SJSA1 (cell line): ENCODE results near the gene LRRC8C. TPM values are rescaled to one million over a fixed set of nuclear protein-coding genes. Genes with fewer than 3 reads are reported as not detected.

Experiments
- DNase-seq, 2 experiments: peaks; one replicate each; pipeline ENCODE4 v3.0.0-alpha.2; 2015 to 2020; ENCODE audit warnings: low spot score in 2 of 2, low read depth in 1 of 2
- H3K27ac ChIP-seq: fragments of 250-450 bp; sonication (Bioruptor Pico); 2 replicates; pipeline ENCODE4 v1.5.1; 2020; ENCODE audit warnings: mild to moderate bottlenecking, moderate library complexity
- H3K27me3 ChIP-seq: fragments of 250-450 bp; sonication (Bioruptor Pico); replicated peaks from 2 replicates; pipeline ENCODE4 v1.5.1; 2020; ENCODE audit warnings: mild to moderate bottlenecking, moderate library complexity
- H3K36me3 ChIP-seq: fragments of 250-450 bp; sonication (Bioruptor Pico); 2 replicates; pipeline ENCODE4 v1.5.1; 2020; ENCODE audit warnings: mild to moderate bottlenecking
- H3K4me1 ChIP-seq: fragments of 250-450 bp; sonication (Bioruptor Pico); replicated peaks from 2 replicates; pipeline ENCODE4 v1.6.1; 2021; ENCODE audit warnings: mild to moderate bottlenecking
- H3K4me3 ChIP-seq: fragments of 250-450 bp; sonication (Bioruptor Pico); 2 replicates; pipeline ENCODE4 v1.5.1; 2020; ENCODE audit warnings: mild to moderate bottlenecking
- H3K9me3 ChIP-seq: fragments of 250-450 bp; sonication (Bioruptor Pico); replicated peaks from 2 replicates; pipeline ENCODE4 v1.5.1; 2020; ENCODE audit warnings: mild to moderate bottlenecking
- total RNA-seq: library from RNA; depleted of rRNA; stranded (reverse); fragments of >200 nt; shearing (Covaris generic); gene quantifications from 2 replicates; pipeline ENCODE4 v1.2.3, GENCODE V29; 2014

LRRC8C gene
- total RNA-seq, 1 experiment from 2014 or later: 16.0 TPM

- Histone ChIP-seq H3K9me3 (no peaks in the 10 kb centered on the region), H3K4me3 (no peak overlapping the region)
Observed at GRCh38 chr1:89675677-89676076, 42.8 kb downstream of the LRRC8C start.

GRCh38 chr1:89681045-89681729, 48.3 kb downstream of the LRRC8C start:
- Histone ChIP-seq H3K27me3 (no peaks in the 10 kb centered on the region), H3K27ac (no peak overlapping the region), H3K9me3 (no peaks in the 10 kb centered on the region), H3K4me1 (no peaks in the 10 kb centered on the region), H3K4me3 (no peak overlapping the region), H3K36me3 (peaks cover 7% of the 10 kb centered on the region; the same call in 1 of the 2 replicates)
- DNase-seq: no peak

More at GRCh38 chr1:89675677-89676076, 42.8 kb downstream of the LRRC8C start:
- Histone ChIP-seq H3K36me3 (no peaks in the 10 kb centered on the region), H3K4me1 (peaks cover 22% of the 10 kb centered on the region), H3K27ac (no peak overlapping the region), H3K27me3 (0 out of 2 replicates have a peak, but pooled peaks cover 3% of the 10 kb centered on the region)
- no peak for DNase-seq

GRCh38 chr1:89682611-89683010, 49.7 kb downstream of the LRRC8C start:
- no peak for DNase-seq
- H3K4me1 ChIP-seq: no peaks in the 10 kb centered on the region
- peaks cover 20% of the 10 kb centered on the region for H3K36me3 ChIP-seq
- no peaks in the 10 kb centered on the region for H3K9me3 ChIP-seq
- H3K27ac ChIP-seq: no peak overlapping the region
- no peaks in the 10 kb centered on the region for H3K27me3 ChIP-seq
- H3K4me3 ChIP-seq: no peak overlapping the region

GRCh38 chr1:89685461-89685860, 52.5 kb downstream of the LRRC8C start:
- Histone ChIP-seq H3K36me3 (peaks cover 32% of the 10 kb centered on the region), H3K4me1 (peaks cover 3% of the 10 kb centered on the region; the same call in 1 of the 2 replicates), H3K9me3 (no peaks in the 10 kb centered on the region), H3K27me3 (no peaks in the 10 kb centered on the region), H3K27ac (no peak overlapping the region), H3K4me3 (no peak overlapping the region)
- no peak for DNase-seq

GRCh38 chr1:89686520-89686919, 53.6 kb downstream of the LRRC8C start:
- no peak for DNase-seq
- no peak overlapping the region for H3K4me3 ChIP-seq
- no peak overlapping the region for H3K27ac ChIP-seq
- H3K27me3 ChIP-seq: no peaks in the 10 kb centered on the region
- no peaks in the 10 kb centered on the region for H3K9me3 ChIP-seq
- H3K4me1 ChIP-seq: peaks cover 3% of the 10 kb centered on the region; the same call in 1 of the 2 replicates
- peaks cover 32% of the 10 kb centered on the region for H3K36me3 ChIP-seq

- Histone ChIP-seq H3K4me1 (peaks cover 9% of the 10 kb centered on the region), H3K27ac (no peak overlapping the region), H3K27me3 (no peaks in the 10 kb centered on the region), H3K9me3 (no peaks in the 10 kb centered on the region), H3K4me3 (no peak overlapping the region), H3K36me3 (peaks cover 32% of the 10 kb centered on the region)
- no peak for DNase-seq
Observed at GRCh38 chr1:89687254-89687653, 54.3 kb downstream of the LRRC8C start.

GRCh38 chr1:89688607-89689006, 55.7 kb downstream of the LRRC8C start:
- Histone ChIP-seq H3K4me1 (peaks cover 20% of the 10 kb centered on the region), H3K9me3 (no peaks in the 10 kb centered on the region), H3K4me3 (no peak overlapping the region), H3K27ac (no peak overlapping the region), H3K27me3 (no peaks in the 10 kb centered on the region), H3K36me3 (peaks cover 32% of the 10 kb centered on the region)
- DNase-seq: no peak

GRCh38 chr1:89689234-89689633, 56.3 kb downstream of the LRRC8C start:
- H3K27ac ChIP-seq: no peak overlapping the region
- peaks cover 31% of the 10 kb centered on the region for H3K36me3 ChIP-seq
- no peaks in the 10 kb centered on the region for H3K9me3 ChIP-seq
- H3K27me3 ChIP-seq: no peaks in the 10 kb centered on the region
- H3K4me3 ChIP-seq: no peak overlapping the region
- no peak for DNase-seq
- peaks cover 20% of the 10 kb centered on the region for H3K4me1 ChIP-seq

- DNase-seq: no peak
- no peaks in the 10 kb centered on the region for H3K27me3 ChIP-seq
- no peaks in the 10 kb centered on the region for H3K9me3 ChIP-seq
- peaks cover 26% of the 10 kb centered on the region for H3K36me3 ChIP-seq
- H3K27ac ChIP-seq: no peak overlapping the region
- H3K4me3 ChIP-seq: no peak overlapping the region
- H3K4me1 ChIP-seq: peaks cover 20% of the 10 kb centered on the region
Observed at GRCh38 chr1:89690595-89690994, 57.7 kb downstream of the LRRC8C start.

GRCh38 chr1:89692601-89693521, 59.9 kb downstream of the LRRC8C start:
- Histone ChIP-seq H3K27ac (peak overlapping the region; percentile 58), H3K4me1 (peaks cover 20% of the 10 kb centered on the region), H3K4me3 (no peak overlapping the region), H3K27me3 (no peaks in the 10 kb centered on the region), H3K9me3 (no peaks in the 10 kb centered on the region), H3K36me3 (peaks cover 12% of the 10 kb centered on the region)
- DNase-seq: peak in 1 of 2 experiments; percentile 85

GRCh38 chr1:89695847-89696246, 62.9 kb downstream of the LRRC8C start:
- Histone ChIP-seq H3K27ac (no peak overlapping the region), H3K36me3 (0 out of 2 replicates have a peak, but pooled peaks cover 2% of the 10 kb centered on the region), H3K4me3 (no peak overlapping the region), H3K4me1 (peaks cover 17% of the 10 kb centered on the region), H3K9me3 (no peaks in the 10 kb centered on the region), H3K27me3 (no peaks in the 10 kb centered on the region)
- no peak for DNase-seq

- H3K27me3 ChIP-seq: no peaks in the 10 kb centered on the region
- H3K9me3 ChIP-seq: no peaks in the 10 kb centered on the region
- 0 out of 2 replicates have a peak, but pooled peaks cover 2% of the 10 kb centered on the region for H3K36me3 ChIP-seq
- H3K4me1 ChIP-seq: peaks cover 10% of the 10 kb centered on the region
- no peak for DNase-seq
- H3K27ac ChIP-seq: no peak overlapping the region
- no peak overlapping the region for H3K4me3 ChIP-seq
Observed at GRCh38 chr1:89697383-89697782, 64.5 kb downstream of the LRRC8C start.

- Histone ChIP-seq H3K36me3 (0 out of 2 replicates have a peak, but pooled peaks cover 6% of the 10 kb centered on the region), H3K9me3 (no peaks in the 10 kb centered on the region), H3K27me3 (no peaks in the 10 kb centered on the region), H3K4me1 (peaks cover 3% of the 10 kb centered on the region), H3K4me3 (no peak overlapping the region), H3K27ac (no peak overlapping the region)
- DNase-seq: no peak
Observed at GRCh38 chr1:89698020-89698560, 65.2 kb downstream of the LRRC8C start.
